DOHH2 (cell line): Measurements from ENCODE around the gene ASTL.

Source experiments
- H3F3A ChIP-seq: fragments of 200-600 bp; sonication (generic), shearing (Covaris generic); 2 replicates; pipeline ENCODE4 v1.6.0; 2016; ENCODE audit warnings: antibody characterized with exemption, mild to moderate bottlenecking; ENCODE audit not compliant: control insufficient read depth, insufficient read depth
- H3K27ac ChIP-seq: fragments of 200-600 bp; sonication (generic); 2 replicates; pipeline ENCODE4 v1.5.1; 2014; ENCODE audit warnings: low read depth, mild to moderate bottlenecking, low read length, moderate library complexity
- H3K27me3 ChIP-seq: fragments of 200-600 bp; sonication (generic); 2 replicates; pipeline ENCODE4 v1.6.1; 2014; ENCODE audit warnings: mild to moderate bottlenecking, low read length, mixed read lengths; ENCODE audit not compliant: control insufficient read depth
- H3K36me3 ChIP-seq: fragments of 200-600 bp; sonication (generic); 2 replicates; pipeline ENCODE4 v1.6.1; 2014; ENCODE audit warnings: mild to moderate bottlenecking, low read length, moderate library complexity, mixed read lengths; ENCODE audit not compliant: control insufficient read depth
- H3K4me1 ChIP-seq: fragments of 200-600 bp; sonication (generic); 2 replicates; pipeline ENCODE4 v1.6.1; 2014; ENCODE audit warnings: mild to moderate bottlenecking, low read length, mixed read lengths; ENCODE audit not compliant: control insufficient read depth
- H3K4me2 ChIP-seq: fragments of 200-600 bp; sonication (generic); 2 replicates; pipeline ENCODE4 v1.6.0; 2014; ENCODE audit warnings: mild to moderate bottlenecking, low read length, moderate library complexity
- H3K4me3 ChIP-seq: fragments of 200-600 bp; sonication (generic); 2 replicates; pipeline ENCODE4 v1.5.1; 2014; ENCODE audit warnings: mild to moderate bottlenecking, low read length, mixed read lengths
- H3K79me2 ChIP-seq: fragments of 200-600 bp; sonication (generic); 2 replicates; pipeline ENCODE4 v1.6.1; 2014; ENCODE audit warnings: mild to moderate bottlenecking, low read length, mixed read lengths; ENCODE audit not compliant: control insufficient read depth
- H3K9me2 ChIP-seq: fragments of 200-600 bp; sonication (generic); replicated peaks from 2 replicates; pipeline ENCODE4 v1.6.1; 2014; ENCODE audit warnings: mild to moderate bottlenecking, low read length, mixed read lengths; ENCODE audit not compliant: control insufficient read depth
- H3K9me3 ChIP-seq: fragments of 200-600 bp; sonication (generic); 2 replicates; pipeline ENCODE4 v1.6.1; 2014; ENCODE audit warnings: antibody characterized with exemption, low read length, mixed read lengths; ENCODE audit not compliant: control insufficient read depth, insufficient read depth
- H4K20me1 ChIP-seq: fragments of 200-600 bp; sonication (generic); 2 replicates; pipeline ENCODE4 v1.6.0; 2014; ENCODE audit warnings: low read depth, mild to moderate bottlenecking, antibody characterized with exemption, low read length, moderate library complexity; ENCODE audit not compliant: control insufficient read depth, insufficient read depth
- EZH2phosphoT487 ChIP-seq: fragments of 200-600 bp; sonication (generic); IDR thresholded peaks from 2 replicates; pipeline ENCODE4 v1.6.1; 2017; ENCODE audit warnings: borderline replicate concordance, mild to moderate bottlenecking, antibody characterized with exemption, low read length, moderate library complexity, mixed read lengths
- TF ChIP-seq, protein P1 (sequence below): fragments of 200-600 bp; sonication (generic); IDR thresholded peaks from one replicate; pipeline ENCODE4 v1.5.1; 2014; ENCODE audit warnings: antibody characterized with exemption, mild to moderate bottlenecking, low read depth, low read length; ENCODE audit not compliant: poor library complexity, severe bottlenecking

The ASTL gene

DNA sequence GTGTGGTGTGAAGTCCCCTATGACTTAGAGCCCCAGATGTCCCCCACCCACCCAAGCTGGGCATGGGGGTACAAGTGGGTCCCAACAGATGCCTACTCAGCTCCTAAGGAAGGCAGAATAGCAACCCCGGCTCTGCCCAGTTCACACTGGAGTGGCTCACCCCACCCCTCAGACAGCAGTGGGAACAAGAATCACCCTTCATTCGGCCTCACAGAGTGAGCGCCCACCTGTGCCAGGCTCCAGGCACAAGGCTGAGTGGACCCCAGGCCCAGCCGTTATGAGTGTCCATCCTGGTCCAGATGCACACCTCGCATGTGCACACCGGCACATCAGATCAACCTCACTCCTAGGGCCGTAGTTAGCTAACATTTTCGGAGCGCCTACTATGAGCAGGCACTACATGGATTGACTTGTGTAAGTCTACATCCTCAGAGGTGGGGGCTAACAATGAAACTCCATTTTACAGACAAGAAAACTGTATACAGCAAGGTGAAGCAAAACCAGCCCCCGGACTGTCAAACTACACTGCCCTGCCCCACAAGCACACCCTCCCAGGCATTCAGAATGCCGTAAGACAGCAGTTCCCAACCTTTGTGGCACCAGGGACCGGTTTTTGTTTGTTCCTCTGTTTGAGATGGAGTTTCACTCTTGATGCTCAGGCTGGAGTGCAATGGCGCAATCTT, 2.8 kb upstream of the ASTL start:
- Histone ChIP-seq H3K9me3 (no peaks in the 10 kb centered on the region), H4K20me1 (peaks cover 20% of the 10 kb centered on the region), H3K4me3 (no peak overlapping the region), H3K27me3 (no peaks in the 10 kb centered on the region), H3K4me2 (no peak overlapping the region), H3K27ac (no peak overlapping the region), H3K4me1 (peaks cover 29% of the 10 kb centered on the region), H3K79me2 (peaks cover 29% of the 10 kb centered on the region), H3F3A (peaks cover 21% of the 10 kb centered on the region), H3K9me2 (no peaks in the 10 kb centered on the region), H3K36me3 (peaks cover 32% of the 10 kb centered on the region)
- TF ChIP-seq EZH2phosphoT487, result no peak
- TF ChIP-seq, protein P1, sequence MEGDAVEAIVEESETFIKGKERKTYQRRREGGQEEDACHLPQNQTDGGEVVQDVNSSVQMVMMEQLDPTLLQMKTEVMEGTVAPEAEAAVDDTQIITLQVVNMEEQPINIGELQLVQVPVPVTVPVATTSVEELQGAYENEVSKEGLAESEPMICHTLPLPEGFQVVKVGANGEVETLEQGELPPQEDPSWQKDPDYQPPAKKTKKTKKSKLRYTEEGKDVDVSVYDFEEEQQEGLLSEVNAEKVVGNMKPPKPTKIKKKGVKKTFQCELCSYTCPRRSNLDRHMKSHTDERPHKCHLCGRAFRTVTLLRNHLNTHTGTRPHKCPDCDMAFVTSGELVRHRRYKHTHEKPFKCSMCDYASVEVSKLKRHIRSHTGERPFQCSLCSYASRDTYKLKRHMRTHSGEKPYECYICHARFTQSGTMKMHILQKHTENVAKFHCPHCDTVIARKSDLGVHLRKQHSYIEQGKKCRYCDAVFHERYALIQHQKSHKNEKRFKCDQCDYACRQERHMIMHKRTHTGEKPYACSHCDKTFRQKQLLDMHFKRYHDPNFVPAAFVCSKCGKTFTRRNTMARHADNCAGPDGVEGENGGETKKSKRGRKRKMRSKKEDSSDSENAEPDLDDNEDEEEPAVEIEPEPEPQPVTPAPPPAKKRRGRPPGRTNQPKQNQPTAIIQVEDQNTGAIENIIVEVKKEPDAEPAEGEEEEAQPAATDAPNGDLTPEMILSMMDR, result no peak

DNA sequence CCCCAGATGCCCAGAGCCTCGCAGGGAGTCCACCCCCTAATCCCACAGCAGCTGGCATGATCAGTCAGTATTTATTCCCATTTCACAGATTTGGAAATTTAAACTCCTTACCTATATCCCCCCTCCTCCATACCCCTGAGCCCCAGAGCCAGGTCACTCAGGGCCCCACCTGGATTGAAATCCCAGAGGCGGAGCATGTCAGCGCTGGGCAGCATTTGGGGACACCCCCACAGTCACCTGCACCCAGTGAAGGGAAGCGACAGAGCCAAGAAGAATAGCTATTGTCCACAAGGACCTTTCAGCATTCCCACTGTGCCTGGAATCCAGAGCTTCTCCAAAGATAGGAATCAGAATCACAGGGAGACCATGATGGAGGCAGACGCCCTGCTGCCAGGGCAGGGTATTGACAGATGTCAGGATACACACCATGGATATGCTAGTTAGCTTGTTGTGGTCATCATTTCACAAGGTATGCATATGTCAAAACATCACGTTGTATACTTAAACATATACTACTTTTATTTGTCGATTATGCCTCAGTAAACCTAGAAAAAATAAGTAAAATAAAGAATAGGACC, 968 bp upstream of the ASTL start:
- Histone ChIP-seq H3K4me2 (no peak overlapping the region), H3K9me2 (no peaks in the 10 kb centered on the region), H3K4me1 (peaks cover 23% of the 10 kb centered on the region), H3F3A (peaks cover 17% of the 10 kb centered on the region; the same call in 1 of the 2 replicates), H3K27me3 (no peaks in the 10 kb centered on the region), H4K20me1 (peaks cover 16% of the 10 kb centered on the region), H3K9me3 (no peaks in the 10 kb centered on the region), H3K4me3 (no peak overlapping the region), H3K27ac (no peak overlapping the region), H3K36me3 (peaks cover 27% of the 10 kb centered on the region), H3K79me2 (peaks cover 15% of the 10 kb centered on the region)
- TF ChIP-seq EZH2phosphoT487, result no peak
- TF ChIP-seq, protein P1, result no peak

DNA sequence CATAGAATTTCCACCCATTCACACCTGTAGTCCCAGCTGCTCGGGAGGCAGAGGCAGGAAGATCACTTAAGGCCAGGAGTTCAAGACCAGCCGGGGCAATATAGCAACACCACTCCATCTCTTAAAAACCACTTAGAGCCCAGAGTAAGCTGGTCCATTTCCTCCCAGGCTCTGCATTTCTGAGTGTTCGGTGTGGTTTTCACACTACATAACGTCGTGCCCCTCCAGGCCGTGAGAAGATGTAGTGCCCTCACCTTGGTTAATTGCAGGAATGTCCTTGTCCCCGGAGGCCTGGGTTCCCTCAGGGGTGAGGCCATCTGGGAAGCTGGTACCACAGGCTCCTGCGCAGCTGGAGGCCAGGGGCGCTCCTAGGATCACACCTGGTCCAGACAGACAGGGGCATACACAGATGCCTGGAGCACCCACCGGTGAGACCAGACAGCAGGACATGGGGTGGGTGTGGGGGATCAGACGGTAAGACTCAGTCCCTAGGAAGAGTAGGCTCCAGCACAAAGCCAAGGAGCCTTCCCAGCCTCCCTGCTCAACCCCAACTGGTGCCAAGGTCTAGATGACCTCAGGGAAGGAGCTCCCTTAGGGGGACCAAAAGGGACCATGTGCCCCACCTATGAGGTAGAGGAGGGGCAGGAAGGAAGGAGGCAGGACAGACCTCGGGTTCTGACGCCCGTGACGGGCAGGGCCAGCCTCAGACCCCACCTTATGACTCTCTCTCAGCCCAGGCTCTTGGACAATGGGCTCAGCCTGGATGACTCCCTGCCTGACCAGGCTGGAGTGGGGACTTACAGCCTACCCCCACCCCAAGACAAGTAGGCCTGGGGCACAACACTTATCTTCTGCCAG, 752 bp downstream of the ASTL start:
- H3K4me3 ChIP-seq, result no peak overlapping the region
- peaks cover 6% of the 10 kb centered on the region for H3K4me1 ChIP-seq
- no peak overlapping the region for H3K4me2 ChIP-seq
- no peaks in the 10 kb centered on the region for H3K27me3 ChIP-seq
- H4K20me1 ChIP-seq, result no peaks in the 10 kb centered on the region
- no peak overlapping the region for H3K27ac ChIP-seq
- no peak for TF ChIP-seq EZH2phosphoT487
- TF ChIP-seq, protein P1, result no peak
- peaks cover 9% of the 10 kb centered on the region for H3K36me3 ChIP-seq
- H3K9me3 ChIP-seq, result no peaks in the 10 kb centered on the region
- H3K79me2 ChIP-seq, result no peaks in the 10 kb centered on the region
- H3K9me2 ChIP-seq, result no peaks in the 10 kb centered on the region
- H3F3A ChIP-seq, result peaks cover 9% of the 10 kb centered on the region; the same call in 1 of the 2 replicates
